Calu3 (cell line): Measurements from ENCODE around the gene CKS2. TPM values are rescaled to one million over a fixed set of nuclear protein-coding genes. Genes with fewer than 3 reads are reported as not detected.

ENCODE experiments used
- BruUV-seq: library from RNA; stranded (reverse); fragments of 400-500 nt; replicated peaks from 2 replicates; lab custom pipeline; 2021; lab: Mats Ljungman, UMichigan
- CTCF ChIA-PET: fragments of 300-600 bp; sonication (Branson Sonifier 250); formaldehyde crosslinking; loops from one replicate; lab custom pipeline; 2022; ENCODE audit warnings: antibody characterized with exemption; lab: Charles Lee
- DNase-seq: peaks from one replicate; pipeline ENCODE4 v3.0.0; 2022
- H3K27ac Mint-ChIP-seq: one replicate; pipeline ENCODE4 v1.8.0; 2022; ENCODE audit warnings: mixed read lengths; ENCODE audit not compliant: unreplicated experiment
- H3K27me3 Mint-ChIP-seq: one replicate; pipeline ENCODE4 v1.8.0; 2022; ENCODE audit warnings: mixed read lengths; ENCODE audit not compliant: unreplicated experiment
- H3K36me3 Mint-ChIP-seq: one replicate; pipeline ENCODE4 v1.8.0; 2022; ENCODE audit warnings: mild to moderate bottlenecking, moderate library complexity, mixed read lengths; ENCODE audit not compliant: insufficient read depth, unreplicated experiment
- H3K4me1 Mint-ChIP-seq: one replicate; pipeline ENCODE4 v1.8.0; 2022; ENCODE audit warnings: mild to moderate bottlenecking, low read depth, mixed read lengths; ENCODE audit not compliant: unreplicated experiment
- H3K4me3 Mint-ChIP-seq: one replicate; pipeline ENCODE4 v1.8.0; 2022; ENCODE audit warnings: mild to moderate bottlenecking, low read depth, moderate library complexity, mixed read lengths; ENCODE audit not compliant: unreplicated experiment
- H3K9me3 Mint-ChIP-seq: one replicate; pipeline ENCODE4 v1.8.0; 2022; ENCODE audit warnings: low read depth, mixed read lengths; ENCODE audit not compliant: unreplicated experiment
- CTCF ChIP-seq: fragments of 200-600 bp; IDR thresholded peaks from one replicate; pipeline ENCODE4 v1.8.0; 2022; ENCODE audit warnings: antibody characterized with exemption; ENCODE audit not compliant: unreplicated experiment
- intact Hi-C: fragments of 100-400 bp; cut with micrococcal nuclease; formaldehyde crosslinking; loops from one replicate; pipeline ENCODE4 v1.10.0; 2022; ENCODE audit not compliant: unreplicated experiment
- total RNA-seq: library from RNA; stranded (reverse); gene quantifications from 2 replicates; pipeline ENCODE4 v1.2.3, GENCODE V29; 2022

CKS2 gene
- total RNA-seq, 1 experiment from 2014 or later: 116 TPM

GRCh38 chr9:89309166-89309565 lies 1.8 kb upstream of the CKS2 start:
- peak overlapping the region; percentile 81 for H3K4me3 Mint-ChIP-seq
- H3K4me1 Mint-ChIP-seq: no peaks in the 10 kb centered on the region
- DNase-seq: no peak
- peaks cover 50% of the 10 kb centered on the region for H3K36me3 Mint-ChIP-seq
- intact Hi-C loops: no loop called here
- no TSS peak for BruUV-seq
- peak overlapping the region; percentile 100 for H3K27ac Mint-ChIP-seq
- CTCF ChIA-PET: no interaction called here
- no peaks in the 10 kb centered on the region for H3K9me3 Mint-ChIP-seq
- no peak for TF ChIP-seq CTCF
- H3K27me3 Mint-ChIP-seq: no peaks in the 10 kb centered on the region

GRCh38 chr9:89309608-89310474 lies 1.2 kb upstream of the CKS2 start:
- no peaks in the 10 kb centered on the region for H3K9me3 Mint-ChIP-seq
- TSS peak; percentile 90 for BruUV-seq
- H3K36me3 Mint-ChIP-seq: peaks cover 50% of the 10 kb centered on the region

GRCh38 chr9:89311346-89312221 lies 589 bp downstream of the CKS2 start:
- Mint-ChIP-seq H3K4me1 (no peaks in the 10 kb centered on the region), H3K4me3 (peak overlapping the region; percentile 81), H3K9me3 (no peaks in the 10 kb centered on the region), H3K27ac (peak overlapping the region; percentile 100), H3K36me3 (peaks cover 60% of the 10 kb centered on the region), H3K27me3 (no peaks in the 10 kb centered on the region)
- DNase-seq: no peak
- CTCF ChIA-PET: no interaction called here
- no peak for TF ChIP-seq CTCF
- no TSS peak for BruUV-seq
- intact Hi-C loops: loop anchor here (2.0 kb wide), 1 partner anchor 131 kb away; no protein-coding TSS in a partner anchor

More at GRCh38 chr9:89309608-89310474, 1.2 kb upstream of the CKS2 start:
- Mint-ChIP-seq H3K27me3 (no peaks in the 10 kb centered on the region), H3K4me1 (no peaks in the 10 kb centered on the region), H3K27ac (peak overlapping the region; percentile 100), H3K4me3 (peak overlapping the region; percentile 81)
- CTCF ChIA-PET: no interaction called here
- no peak for TF ChIP-seq CTCF
- peak; percentile 9 for DNase-seq
- intact Hi-C loops: no loop called here

GRCh38 chr9:89312222-89312571 lies 1.2 kb downstream of the CKS2 start:
- Mint-ChIP-seq H3K27me3 (no peaks in the 10 kb centered on the region), H3K4me3 (peak overlapping the region; percentile 81), H3K27ac (peak overlapping the region; percentile 100), H3K4me1 (peaks cover under 1% of the 10 kb centered on the region), H3K9me3 (no peaks in the 10 kb centered on the region), H3K36me3 (peaks cover 66% of the 10 kb centered on the region)
- no TSS peak for BruUV-seq
- no peak for DNase-seq
- CTCF ChIA-PET: no interaction called here
- no peak for TF ChIP-seq CTCF
- intact Hi-C loops: loop anchor here (2.0 kb wide), 1 partner anchor 131 kb away; no protein-coding TSS in a partner anchor
